ENCODE results near the gene DMTF1. TPM values are rescaled to one million over a fixed set of nuclear protein-coding genes. Genes with fewer than 3 reads are reported as not detected.

The DMTF1 gene
- polyA plus RNA-seq, 3 donors = 4.9 to 108 (median 8.3) TPM

DNA sequence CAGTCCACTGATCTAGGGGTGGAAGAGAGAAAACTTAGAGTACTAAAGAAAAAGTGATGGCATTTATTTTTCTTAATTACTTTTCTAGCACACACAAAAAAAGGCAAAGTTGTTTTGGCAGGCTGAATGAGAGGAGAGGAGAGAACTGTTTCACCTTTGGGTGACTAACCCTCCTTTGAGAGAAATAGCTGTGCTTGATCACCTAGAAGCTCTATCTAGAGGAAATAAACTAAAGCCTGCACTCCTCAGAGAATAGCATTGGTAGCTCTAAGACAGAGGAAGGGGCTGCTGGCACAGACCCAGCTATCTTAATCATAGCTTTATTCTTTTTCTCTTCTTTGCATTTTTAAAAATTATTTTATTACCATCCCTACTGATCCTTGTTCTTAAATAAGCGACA, 61.0 kb downstream of the DMTF1 start:
- Histone ChIP-seq H3K36me3 (replicated peaks in 1 of 2; ENCODE audit: control insufficient read depth in 1 of 2, insufficient read depth in 2 of 2, low read length in 2 of 2) (peaks cover 5 to 9% of the 10 kb centered on the region in 2 donors), H3K27me3 (ENCODE audit: control insufficient read depth in 2 of 2, insufficient read depth in 2 of 2, low read length in 2 of 2) (no peaks in the 10 kb centered on the region), H3K27ac (ENCODE audit: low read depth in 1 of 2, low read length in 2 of 2) (peak overlapping the region in 1 of 2 donors; percentile 58), H3K4me1 (ENCODE audit: control insufficient read depth in 1 of 2, insufficient read depth in 2 of 2, low read length in 2 of 2) (peaks cover 21 to 33% of the 10 kb centered on the region in 2 donors), H3K4me2 (replicated peaks; ENCODE audit: extremely low read depth, low read length, poor library complexity, severe bottlenecking) (no peak overlapping the region), H3K79me2 (ENCODE audit: insufficient read depth, low read length) (peaks cover 100% of the 10 kb centered on the region), H3K9me3 (replicated peaks in 1 of 2; ENCODE audit: control insufficient read depth in 1 of 2, insufficient read depth in 1 of 2, low read length in 2 of 2) (no peaks in the 10 kb centered on the region), H4K20me1 (ENCODE audit: insufficient read depth, low read length) (peaks cover 100% of the 10 kb centered on the region), H3K9ac (ENCODE audit: insufficient read depth, low read length, poor library complexity, severe bottlenecking) (no peak overlapping the region), H3K4me3 (replicated peaks in 1 of 3; ENCODE audit: low read depth in 2 of 3, low read length in 3 of 3) (no peak overlapping the region), H2AFZ (ENCODE audit: insufficient read depth, low read depth, low read length, poor library complexity, severe bottlenecking) (no peak overlapping the region)
- peak overlapping the region in 2 of 7 donors; percentile 3 to 87 for H3K27ac Mint-ChIP-seq
- 100% methylated on average over 1 of the region's 1 CpG for WGBS (ENCODE audit: insufficient coverage)
- no peak overlapping the region for H3K4me3 Mint-ChIP-seq
- no peak for DNase-seq
- H3K36me3 Mint-ChIP-seq = peaks cover 7 to 20% of the 10 kb centered on the region in 2 donors
- H3K9me3 Mint-ChIP-seq = peaks cover 0 to 6% (median 0%) of the 10 kb centered on the region in 7 donors
- peaks cover 44% of the 10 kb centered on the region for H3K4me1 Mint-ChIP-seq
- intact Hi-C loops (cut with micrococcal nuclease) = loop anchor here (10.0 kb wide), 1 partner anchor 58 kb away; the partner anchor contains the start of gene DMTF1 (in 2 of the 2)
- TF ChIP-seq, protein P1, sequence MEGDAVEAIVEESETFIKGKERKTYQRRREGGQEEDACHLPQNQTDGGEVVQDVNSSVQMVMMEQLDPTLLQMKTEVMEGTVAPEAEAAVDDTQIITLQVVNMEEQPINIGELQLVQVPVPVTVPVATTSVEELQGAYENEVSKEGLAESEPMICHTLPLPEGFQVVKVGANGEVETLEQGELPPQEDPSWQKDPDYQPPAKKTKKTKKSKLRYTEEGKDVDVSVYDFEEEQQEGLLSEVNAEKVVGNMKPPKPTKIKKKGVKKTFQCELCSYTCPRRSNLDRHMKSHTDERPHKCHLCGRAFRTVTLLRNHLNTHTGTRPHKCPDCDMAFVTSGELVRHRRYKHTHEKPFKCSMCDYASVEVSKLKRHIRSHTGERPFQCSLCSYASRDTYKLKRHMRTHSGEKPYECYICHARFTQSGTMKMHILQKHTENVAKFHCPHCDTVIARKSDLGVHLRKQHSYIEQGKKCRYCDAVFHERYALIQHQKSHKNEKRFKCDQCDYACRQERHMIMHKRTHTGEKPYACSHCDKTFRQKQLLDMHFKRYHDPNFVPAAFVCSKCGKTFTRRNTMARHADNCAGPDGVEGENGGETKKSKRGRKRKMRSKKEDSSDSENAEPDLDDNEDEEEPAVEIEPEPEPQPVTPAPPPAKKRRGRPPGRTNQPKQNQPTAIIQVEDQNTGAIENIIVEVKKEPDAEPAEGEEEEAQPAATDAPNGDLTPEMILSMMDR (IDR thresholded peaks at IDR 0.05) = no peak
- H3K27me3 Mint-ChIP-seq (ENCODE audit: low read depth in 3 of 3) = no peaks in the 10 kb centered on the region

DNA sequence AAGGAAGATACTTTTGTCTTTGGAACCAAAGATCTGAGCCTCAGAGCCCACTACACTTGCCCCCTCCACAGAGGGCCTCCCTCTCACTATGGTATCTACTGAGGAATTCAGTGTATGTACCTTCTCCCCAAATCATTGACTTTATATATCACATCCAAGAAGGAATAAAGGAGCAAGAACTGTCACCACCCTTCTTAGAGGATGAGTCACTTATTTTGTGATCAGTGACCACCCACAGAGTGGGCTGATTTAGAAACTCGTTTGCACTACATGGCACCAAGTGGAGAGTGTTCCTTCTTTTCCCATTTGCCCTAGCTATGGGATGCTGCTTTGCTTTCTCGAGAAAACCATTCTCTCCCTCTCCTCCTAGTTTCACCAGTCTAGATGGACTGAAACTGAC, 61.6 kb downstream of the DMTF1 start:
- Histone ChIP-seq H2AFZ (ENCODE audit: insufficient read depth, low read depth, low read length, poor library complexity, severe bottlenecking) (no peak overlapping the region), H3K36me3 (replicated peaks in 1 of 2; ENCODE audit: control insufficient read depth in 1 of 2, insufficient read depth in 2 of 2, low read length in 2 of 2) (peaks cover 5 to 9% of the 10 kb centered on the region in 2 donors), H3K9ac (ENCODE audit: insufficient read depth, low read length, poor library complexity, severe bottlenecking) (no peak overlapping the region), H3K4me1 (ENCODE audit: control insufficient read depth in 1 of 2, insufficient read depth in 2 of 2, low read length in 2 of 2) (peaks cover 26 to 39% of the 10 kb centered on the region in 2 donors), H3K79me2 (ENCODE audit: insufficient read depth, low read length) (peaks cover 100% of the 10 kb centered on the region), H4K20me1 (ENCODE audit: insufficient read depth, low read length) (peaks cover 100% of the 10 kb centered on the region), H3K4me2 (replicated peaks; ENCODE audit: extremely low read depth, low read length, poor library complexity, severe bottlenecking) (no peak overlapping the region), H3K27ac (ENCODE audit: low read depth in 1 of 2, low read length in 2 of 2) (no peak overlapping the region), H3K27me3 (ENCODE audit: control insufficient read depth in 2 of 2, insufficient read depth in 2 of 2, low read length in 2 of 2) (no peaks in the 10 kb centered on the region), H3K9me3 (replicated peaks in 1 of 2; ENCODE audit: control insufficient read depth in 1 of 2, insufficient read depth in 1 of 2, low read length in 2 of 2) (no peaks in the 10 kb centered on the region), H3K4me3 (replicated peaks in 1 of 3; ENCODE audit: low read depth in 2 of 3, low read length in 3 of 3) (no peak overlapping the region)
- H3K9me3 Mint-ChIP-seq = peaks cover 0 to 6% (median 0%) of the 10 kb centered on the region in 7 donors
- H3K27ac Mint-ChIP-seq = peak overlapping the region in 3 of 7 donors; percentile 21 to 69 (median 34)
- 40% methylated on average over 1 of the region's 2 CpGs for WGBS (ENCODE audit: insufficient coverage)
- H3K27me3 Mint-ChIP-seq (ENCODE audit: low read depth in 3 of 3) = no peaks in the 10 kb centered on the region
- H3K4me1 Mint-ChIP-seq = peaks cover 49% of the 10 kb centered on the region
- TF ChIP-seq, protein P1 (IDR thresholded peaks at IDR 0.05) = no peak
- H3K36me3 Mint-ChIP-seq = peaks cover 4 to 17% of the 10 kb centered on the region in 2 donors
- no peak for DNase-seq
- intact Hi-C loops (cut with micrococcal nuclease) = loop anchor here (10.0 kb wide), 1 partner anchor 59 kb away; the partner anchor contains the start of gene DMTF1 (in 2 of the 2)
- no peak overlapping the region for H3K4me3 Mint-ChIP-seq

Data from CD14-positive monocyte (primary cell).